SK-N-DZ (cell line): ENCODE results near the gene ATP2B2.

Source experiments
- DNase-seq: peaks from one replicate; pipeline ENCODE4 v3.0.0-alpha.2; 2015; ENCODE audit warnings: low spot score

Gene ATP2B2

DNA sequence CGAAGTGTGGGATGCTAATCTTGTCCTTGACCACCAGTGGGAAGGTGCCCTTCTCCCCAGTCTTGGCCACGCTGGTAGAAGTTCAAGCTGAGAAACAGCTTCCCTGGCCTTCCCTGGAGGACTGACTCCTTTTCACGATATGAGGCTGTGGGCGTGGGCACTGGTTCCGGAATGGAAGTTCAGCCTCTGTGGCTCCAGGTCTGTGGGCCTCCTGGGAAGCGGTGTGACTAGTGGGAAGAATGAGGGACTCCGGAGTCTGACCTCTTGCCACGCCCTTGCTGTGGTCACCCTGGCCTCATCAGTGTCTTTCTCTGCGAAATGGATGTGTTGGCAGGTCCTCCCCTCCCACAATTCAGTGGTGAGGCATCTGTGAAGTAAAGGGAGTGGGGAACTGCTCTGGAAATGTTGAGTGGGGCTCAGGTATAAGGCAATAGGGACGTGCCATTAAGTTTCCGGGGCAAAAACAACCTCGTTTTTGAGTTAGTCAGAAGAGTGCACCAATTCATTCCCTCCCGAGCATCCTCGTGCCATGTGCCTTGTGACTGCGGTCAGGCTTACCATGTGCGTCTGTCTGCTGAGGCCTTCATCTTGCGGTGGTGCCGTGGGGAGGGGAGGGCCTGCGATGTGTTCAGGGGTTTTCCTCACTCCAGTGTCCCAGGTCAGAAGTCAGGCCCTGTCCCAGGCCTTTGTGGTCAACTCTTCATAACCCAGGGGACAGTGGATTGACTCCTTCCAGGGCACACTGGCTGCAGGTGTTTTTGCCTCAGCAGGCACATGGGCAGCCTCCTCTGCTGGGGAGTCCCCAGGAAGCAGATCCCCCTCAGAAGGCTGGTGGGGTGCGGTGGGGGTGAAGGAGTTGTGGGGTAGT is 172.7 kb downstream of the ATP2B2 start:
- no peak for DNase-seq

DNA sequence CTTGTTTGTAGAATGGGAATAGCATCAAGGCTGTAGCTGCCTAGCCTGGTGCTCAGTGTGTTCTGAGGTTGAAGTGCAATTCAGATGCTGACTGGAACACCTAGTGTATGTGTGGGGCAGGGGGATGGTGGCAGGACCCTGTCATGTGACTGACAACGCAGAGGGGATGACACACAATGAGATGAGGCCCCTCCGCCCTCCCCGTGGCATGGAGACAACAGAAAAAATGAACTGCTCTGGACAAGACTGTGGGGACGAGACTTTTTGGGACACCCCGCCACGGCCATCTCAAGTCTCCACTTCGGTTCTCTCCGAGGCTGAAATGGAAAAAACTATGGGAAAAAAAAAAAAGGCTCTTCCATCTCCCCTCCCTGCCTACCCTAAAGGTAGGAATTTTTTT is 174.1 kb downstream of the ATP2B2 start:
- no peak for DNase-seq

DNA sequence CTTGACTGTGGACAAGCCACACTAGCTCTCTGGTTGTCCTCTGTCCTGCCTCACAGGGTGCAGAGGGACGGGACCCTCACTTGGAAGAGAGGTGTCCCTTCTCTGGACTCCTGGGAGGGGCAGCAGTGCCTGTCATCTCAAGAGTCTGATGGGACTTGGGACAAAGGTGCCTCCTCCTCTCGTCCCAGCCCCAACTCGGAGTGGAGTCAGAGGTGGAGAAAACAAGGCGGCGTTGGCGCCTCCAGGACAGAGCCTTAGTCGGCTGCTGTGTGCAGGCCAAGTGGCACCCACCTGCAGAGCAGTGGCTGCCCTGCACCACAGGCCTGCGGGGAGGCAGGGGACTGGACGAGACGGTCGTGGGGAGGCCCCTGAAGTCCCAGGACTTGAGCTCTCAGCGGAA is 175.1 kb downstream of the ATP2B2 start:
- DNase-seq = no peak

DNA sequence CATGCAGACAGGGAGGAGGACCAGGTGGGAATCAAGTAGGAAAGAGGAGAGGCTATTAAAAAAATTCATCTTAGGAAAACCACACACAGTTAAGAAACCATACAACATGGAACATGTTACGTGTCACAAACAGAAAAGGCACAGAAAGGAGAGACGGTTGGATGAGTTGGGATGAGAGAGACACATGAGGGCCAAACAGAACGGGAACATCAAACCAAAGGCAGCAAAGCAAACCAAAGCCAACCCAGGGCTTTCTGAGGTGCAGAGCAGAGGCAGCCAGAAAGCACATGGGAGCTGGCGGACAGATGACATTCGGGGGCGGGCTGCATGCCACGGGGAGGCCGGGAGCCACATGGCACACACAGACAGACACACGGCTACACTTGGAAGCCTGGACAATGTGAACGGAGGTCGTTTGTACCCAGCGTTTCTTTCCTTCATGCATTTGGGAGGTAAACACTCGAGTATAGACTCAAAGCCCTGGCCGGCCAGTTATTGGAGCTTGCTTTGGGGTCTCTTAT is 175.8 kb downstream of the ATP2B2 start:
- DNase-seq = no peak

DNA sequence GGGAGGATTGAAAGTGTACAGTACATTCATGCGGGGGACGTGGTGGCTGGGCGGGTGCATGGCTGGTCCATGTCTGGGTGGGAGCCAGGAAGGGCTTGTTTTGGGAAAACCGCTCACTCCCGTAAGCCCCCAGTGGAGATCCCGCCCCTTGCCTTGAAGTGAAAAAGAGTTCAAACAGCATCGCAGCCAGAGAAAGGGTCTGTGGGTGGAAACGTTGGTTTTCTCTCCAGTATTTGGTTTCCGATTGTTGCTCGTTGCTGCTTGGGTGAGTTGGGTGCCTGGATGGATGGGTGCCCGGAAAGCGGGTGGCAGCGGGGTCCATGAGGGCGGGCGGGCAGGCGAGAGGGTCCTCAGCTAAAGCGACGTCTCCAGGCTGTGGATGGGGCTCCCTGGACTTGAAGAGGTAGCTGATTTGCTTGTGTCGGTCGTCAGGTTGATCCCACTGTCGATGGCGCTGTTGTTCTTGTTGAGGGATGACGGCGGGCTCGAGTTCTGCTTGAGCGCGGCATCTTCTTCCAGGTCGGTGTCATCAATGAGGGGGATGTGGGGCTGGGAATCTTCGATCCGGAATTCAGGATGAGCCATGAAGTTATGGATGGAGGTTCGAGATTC is 176.8 kb downstream of the ATP2B2 start:
- DNase-seq = no peak

DNA sequence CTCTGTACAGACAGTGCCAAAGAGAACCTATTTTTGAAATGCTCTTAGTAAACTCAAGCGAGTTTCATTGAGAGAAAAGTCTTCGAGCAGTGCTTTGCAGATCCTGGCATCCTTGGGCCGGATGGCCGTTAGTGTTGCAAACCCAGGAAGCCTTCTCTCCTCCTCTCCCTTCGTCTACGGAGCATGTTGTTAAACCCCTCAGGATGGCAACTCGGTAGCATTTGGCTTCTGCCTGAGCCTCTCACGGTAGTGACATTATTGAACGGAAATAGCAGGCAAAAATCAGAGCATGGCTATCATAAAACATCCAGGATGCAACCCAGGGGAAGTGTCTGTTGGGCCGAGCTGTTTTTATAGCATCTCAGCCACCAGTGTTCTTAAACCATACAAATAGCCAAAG is 177.8 kb downstream of the ATP2B2 start:
- DNase-seq = no peak

DNA sequence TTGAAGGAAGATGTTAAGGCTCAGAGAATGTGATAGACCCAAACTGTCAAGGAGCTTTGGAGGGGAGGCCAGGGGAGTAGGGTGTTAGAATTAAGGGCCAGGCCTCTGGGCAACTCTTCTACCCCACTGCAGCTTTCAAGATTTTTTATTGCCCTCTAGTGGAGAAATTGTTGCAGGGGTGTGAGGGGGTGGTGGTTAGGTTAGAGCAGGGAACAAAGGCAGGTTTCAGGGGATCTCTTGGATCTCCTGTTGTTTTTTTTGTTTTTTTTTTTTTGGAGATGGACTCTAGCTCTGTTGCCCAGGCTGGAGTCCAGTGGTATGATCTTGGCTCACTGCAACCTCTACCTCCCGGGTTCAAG is 183.1 kb downstream of the ATP2B2 start:
- no peak for DNase-seq

DNA sequence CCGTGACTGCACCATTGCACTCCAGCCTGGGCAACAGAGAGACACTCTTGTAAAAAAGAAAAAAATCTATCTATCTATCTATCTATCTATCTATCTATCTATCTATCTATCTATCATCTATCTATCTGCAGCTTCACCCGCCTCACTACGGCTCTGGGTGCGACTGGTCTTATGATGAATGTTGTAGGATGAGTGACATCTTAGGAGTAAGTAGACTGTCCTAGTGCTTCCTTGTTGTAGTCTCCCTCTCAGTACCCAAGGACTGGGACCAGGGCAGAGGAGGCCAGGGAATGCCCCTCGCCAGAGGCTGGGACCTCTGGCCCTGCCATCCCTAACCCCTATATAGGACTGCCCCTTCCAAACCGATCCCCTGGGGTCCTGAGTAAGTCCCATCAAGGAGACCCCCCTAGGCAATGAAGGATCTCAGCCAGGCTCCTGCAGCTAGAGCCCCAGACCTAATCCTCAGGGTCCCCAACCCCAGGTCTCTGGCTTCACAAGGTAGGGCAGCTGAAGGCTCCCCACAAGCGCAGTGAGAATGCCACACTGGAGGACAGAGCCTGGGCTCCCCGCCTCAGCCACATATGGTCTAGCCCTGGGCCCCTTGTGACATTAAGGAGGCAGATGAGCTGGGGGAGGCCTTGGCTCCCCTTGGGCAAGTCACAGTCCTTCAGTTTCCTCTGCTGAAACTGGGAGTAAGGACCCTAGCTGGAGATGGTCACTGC is 183.6 kb downstream of the ATP2B2 start:
- DNase-seq = no peak

DNA sequence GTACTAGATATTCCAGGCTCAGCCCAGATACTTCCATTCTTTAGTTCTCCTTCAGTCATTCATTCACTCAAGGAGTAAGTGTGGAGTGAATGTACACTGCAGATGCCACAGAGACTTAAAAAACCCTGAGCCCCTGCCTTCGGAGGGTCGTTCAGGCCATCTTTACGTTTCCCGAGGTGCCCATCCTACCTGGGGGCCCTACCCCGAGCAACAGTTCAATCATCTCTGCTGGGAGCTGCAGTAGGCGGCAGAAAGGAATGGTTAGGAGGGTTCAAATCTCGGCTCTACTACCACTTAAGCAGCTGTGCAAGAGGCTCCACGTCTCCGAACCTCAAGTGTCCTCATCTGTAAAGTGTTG is 185.1 kb downstream of the ATP2B2 start:
- no peak for DNase-seq

DNA sequence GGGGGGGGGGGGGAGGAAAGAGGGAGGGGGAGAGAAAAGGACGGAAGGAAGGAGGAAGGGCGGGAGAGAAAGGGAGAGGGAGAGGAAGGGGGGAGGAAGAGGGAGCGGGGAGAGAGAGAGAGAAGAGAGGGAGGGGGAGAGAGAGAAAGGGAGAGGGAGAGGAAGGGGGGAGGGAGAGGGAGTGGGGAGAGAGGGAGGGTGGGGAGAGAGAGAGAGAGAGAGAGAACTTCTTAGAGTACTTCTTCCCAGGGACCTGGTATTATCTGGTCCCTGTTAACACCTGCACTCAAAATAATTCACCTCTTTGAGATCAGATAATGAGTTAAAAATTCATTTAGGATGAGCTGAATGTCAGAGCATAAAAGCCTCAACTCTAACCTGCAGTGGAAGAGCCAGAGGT is 185.6 kb downstream of the ATP2B2 start:
- DNase-seq = no peak

DNA sequence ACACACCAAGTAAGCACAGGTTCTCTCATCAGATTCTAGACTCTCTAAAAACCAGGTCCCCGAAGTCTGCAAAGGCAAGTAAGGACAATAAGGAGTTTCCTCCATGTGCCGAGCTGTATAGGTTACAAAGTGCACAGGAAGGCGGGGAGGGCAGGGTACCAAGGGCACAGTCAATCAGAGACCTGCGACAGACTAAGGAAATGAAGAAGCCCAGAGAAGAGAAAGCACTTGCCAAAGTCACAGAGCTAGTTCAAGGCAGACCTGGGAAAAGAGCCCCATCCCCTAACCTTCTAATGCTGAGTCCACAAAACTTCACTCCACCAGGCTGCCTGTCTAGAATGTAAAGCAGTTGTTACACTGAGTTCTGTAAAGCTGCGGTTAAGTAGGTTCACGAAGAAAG is 186.1 kb downstream of the ATP2B2 start:
- no peak for DNase-seq

DNA sequence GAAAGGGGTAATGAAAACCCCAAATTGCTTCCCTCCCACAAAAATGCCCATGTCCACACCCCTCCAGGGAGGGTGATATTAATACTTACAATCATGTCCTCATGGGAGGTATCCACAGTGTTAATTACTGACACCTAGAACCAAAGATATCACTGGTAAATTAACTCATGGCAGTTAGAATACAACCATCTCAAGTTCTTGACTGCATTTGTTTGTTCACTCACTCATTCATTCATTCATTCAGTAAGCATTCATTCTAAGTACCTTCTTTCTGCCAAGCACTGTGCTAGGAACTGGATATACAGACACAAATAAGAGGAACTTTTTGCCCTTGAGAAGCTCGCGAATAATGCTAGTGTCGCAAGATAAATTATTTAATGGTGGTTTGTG is 187.4 kb downstream of the ATP2B2 start:
- no peak for DNase-seq

DNA sequence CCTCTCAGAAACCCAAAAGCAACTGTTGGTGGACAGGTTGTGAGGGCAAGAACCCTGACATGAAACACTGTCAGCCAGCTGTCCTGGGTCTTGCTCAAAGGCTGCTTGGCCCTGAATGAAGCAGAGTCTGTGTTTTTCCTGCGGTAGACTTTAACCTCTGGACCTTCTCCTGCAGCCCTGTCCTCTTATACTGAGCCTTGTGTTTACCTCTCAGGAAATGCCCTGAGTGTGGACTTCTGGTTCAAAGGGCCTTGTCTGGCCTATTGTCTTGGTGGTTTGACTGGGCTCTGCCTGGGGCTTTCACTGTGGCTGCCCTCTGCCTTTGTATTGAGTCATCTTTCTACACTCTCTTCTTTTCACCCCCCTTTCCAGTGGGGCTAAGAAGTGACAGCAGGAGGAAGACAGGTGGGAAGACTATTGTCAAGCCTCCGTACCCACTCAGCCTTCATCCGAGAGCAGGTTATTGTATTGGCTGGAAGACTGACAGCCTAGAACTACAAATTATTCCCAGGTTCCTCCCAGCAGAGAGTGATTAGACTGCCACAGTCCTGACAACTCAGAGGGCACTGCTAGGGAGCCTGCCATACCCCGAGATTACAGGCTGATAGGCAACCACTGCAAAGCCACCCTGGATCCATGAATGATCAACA is 187.9 kb downstream of the ATP2B2 start:
- no peak for DNase-seq

DNA sequence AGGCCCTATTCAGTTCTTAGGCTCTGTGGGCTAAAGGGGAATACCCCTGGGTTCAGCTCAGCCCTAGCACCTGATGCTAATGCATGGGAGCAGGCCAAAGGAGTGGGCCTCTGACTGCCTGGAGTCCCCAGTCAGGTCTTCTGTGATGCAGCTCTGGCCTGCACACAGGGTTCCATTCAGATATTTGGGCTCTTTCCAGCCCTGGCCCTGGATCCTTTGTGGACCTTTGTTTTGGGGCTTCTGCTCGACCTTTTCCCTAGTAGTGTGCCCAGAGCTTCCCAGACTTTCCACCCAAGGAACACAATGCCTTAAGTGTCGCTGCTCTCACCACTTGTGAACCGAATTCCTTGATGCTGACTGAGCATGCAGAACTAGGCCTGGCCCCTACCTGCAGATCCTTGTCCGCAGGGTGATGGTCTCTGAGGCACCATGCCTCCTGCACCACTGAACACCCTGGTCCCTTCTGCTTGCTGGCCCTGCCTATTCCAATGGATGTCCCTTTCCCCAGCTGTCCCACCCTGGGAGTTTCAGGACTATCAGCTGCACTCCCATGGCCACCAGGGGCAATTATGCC is 189.5 kb downstream of the ATP2B2 start:
- no peak for DNase-seq

DNA sequence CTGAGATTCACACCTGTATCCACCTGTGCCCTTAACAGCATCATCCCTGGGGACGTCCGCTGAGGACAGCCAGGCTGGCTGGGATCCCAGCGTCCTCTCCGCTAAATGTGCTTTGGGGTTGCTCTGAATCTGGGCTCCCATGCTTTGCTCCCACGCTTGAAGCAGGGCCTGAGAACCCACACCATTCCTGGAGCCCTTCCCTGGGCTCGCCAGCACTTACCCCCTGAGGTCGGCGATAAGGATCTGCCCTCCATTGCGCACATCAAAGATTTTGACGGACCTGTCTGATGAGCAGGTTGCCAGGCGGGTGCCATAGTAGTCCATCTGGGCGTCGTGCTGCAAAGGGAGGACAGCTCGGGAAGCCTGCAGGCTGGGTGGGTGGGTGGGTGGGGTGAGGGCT is 190.3 kb downstream of the ATP2B2 start:
- no peak for DNase-seq

DNA sequence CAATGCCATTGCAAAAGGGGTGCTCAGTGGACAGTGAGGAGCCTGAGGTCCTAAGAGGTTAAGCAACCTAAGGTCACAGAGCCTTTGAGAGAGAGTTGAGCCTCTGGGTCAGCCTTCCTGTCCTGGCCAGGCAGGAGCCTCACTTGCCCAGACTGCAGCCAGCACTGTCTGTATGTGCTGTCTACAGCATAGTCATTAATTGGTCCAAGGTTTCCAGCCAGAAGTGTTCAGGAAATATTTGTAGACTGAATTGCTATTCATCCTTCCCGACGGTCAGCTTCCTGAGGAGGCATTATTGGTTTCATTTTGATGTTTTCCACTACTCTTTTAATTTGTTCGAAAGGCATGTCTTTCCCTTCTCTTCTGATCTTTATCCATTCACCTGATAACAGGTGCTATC is 192.5 kb downstream of the ATP2B2 start:
- no peak for DNase-seq

DNA sequence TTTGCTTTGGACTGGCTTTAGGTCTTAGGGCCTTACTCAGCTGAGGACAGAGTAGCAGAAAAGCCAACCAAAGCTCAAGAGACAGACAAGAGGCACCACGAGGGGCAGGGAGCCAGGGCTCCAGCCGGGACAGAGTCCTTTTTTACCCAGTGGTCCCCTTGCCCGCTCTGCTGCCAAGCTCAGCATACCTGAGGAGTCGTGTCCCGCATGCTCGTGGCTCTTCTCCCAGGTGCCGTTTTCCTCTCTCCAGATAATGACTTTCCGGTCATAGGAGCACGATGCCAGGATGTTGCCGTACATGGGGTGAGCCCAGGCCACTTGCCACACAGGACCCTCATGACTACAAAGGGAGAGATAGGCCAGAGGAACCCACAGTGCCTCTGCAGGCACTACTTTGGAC is 193.0 kb downstream of the ATP2B2 start:
- no peak for DNase-seq

DNA sequence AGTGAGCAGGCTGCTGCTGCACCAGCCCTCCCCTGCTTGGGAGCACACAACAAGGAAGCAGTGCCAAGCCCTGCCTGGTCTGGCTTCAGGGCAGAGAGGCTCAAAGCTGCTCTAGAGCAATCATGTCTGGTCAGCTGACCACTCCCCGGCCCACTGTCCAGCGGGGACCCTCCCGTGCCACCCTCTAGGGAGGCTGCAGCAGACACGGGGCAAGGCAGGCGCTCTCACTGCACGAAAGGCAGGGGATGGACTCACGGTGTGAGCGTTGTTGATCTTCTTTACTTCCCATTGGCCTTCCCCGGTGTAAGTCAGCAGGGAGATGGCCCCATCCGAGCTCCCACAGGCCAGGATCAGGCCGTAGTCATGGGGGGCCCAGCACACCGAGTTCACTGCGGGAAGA is 193.7 kb downstream of the ATP2B2 start:
- no peak for DNase-seq

DNA sequence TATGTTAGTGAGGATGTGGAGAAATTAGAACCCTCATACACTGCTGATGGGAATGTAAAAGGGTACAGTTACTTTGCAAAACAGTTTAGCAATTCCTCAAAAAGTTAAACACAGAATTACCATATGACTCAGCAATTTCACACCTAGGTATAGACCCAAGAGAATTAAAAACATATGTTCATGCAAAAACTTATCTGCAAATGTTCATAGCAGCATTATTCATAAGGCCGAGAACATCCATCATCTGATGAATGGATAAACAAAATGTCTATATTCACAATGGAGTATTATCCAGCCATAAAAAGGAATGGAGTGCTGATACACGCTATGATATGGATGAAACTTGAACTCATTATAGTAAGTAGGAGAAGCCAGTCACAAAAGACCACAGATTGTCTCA is 194.8 kb downstream of the ATP2B2 start:
- DNase-seq = no peak

DNA sequence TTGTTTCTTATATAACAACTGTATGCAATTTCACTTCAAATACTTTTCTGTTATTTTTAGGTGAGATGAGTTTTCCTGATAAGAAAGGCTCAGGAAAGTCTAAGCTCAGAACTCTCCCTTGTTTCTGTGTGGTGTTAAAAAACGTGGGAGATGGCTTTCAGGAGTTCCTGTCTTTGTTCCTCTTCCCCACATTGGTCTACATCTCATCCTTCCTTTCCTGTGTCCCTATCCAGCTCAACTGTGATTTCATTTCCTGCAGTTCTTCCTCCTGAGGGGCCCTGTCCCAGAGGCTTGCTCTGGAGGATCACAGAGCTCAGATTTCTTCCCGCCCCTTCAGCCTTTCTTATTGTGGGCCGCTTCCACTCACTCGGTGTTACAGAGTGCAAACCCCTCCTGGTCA is 195.7 kb downstream of the ATP2B2 start:
- no peak for DNase-seq

DNA sequence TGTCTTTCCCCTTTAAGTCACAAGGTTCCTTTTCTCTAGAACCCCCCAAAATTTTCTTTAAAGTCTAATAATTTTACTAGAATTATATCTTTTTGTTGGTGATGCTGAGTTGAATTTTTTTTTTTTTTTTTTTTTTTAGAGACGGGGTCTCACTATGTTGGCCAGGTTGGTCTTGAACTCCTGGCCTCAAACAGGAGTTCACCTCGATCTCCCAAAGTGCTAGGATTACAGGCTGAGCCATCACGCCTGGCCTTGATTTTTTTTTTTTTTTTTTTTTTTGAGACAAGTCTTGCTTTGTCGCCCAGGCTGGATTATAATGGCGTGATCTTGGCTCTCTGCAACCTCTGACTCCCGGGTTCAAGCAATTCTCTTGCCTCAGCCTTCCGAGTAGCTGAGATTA is 196.7 kb downstream of the ATP2B2 start:
- DNase-seq = no peak

DNA sequence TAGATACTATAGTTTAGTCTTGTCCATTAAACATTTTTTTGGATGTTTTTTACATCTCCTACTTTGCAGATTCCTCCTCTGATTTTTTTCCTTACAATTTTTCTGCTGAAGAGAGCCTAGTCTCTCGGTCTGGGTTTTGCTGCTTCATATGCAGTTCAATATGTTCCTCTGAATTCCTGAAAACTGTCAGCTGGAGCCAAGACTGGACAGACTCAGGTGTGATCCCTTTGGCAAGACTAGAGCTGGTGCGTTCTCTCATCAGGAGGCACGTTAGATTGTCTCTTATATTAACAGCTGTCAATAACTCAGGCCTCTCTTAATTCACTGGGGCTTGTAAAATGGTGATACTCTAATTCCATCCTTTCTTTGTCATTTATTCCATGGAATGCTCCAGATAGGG is 199.2 kb downstream of the ATP2B2 start:
- no peak for DNase-seq
